HepG2 (cell line): ENCODE data around the gene SUMO4. TPM values are rescaled to one million over a fixed set of nuclear protein-coding genes. Genes with fewer than 3 reads are reported as not detected.

Experiments
- IRX3 ChIP-seq: sonication (generic); formaldehyde crosslinking; IDR thresholded peaks from 2 replicates; pipeline ENCODE4 v1.8.1; 2023; ENCODE audit warnings: mild to moderate bottlenecking, low read depth, missing genetic modification reagents, borderline replicate concordance
- NCOA5 ChIP-seq: sonication (generic); formaldehyde crosslinking; IDR thresholded peaks from 2 replicates; pipeline ENCODE4 v1.4.0; 2020; ENCODE audit warnings: missing genetic modification reagents
- SIN3B ChIP-seq: fragments of 150-350 bp; IDR thresholded peaks from 2 replicates; pipeline ENCODE4 v1.6.1; 2014; ENCODE audit warnings: low read length
- TCF12 ChIP-seq, 2 experiments: fragments of 450-650 bp in 1 of 2; sonication (generic) in 1 of 2; formaldehyde crosslinking in 1 of 2; IDR thresholded peaks; 2 replicates each; pipeline versions ENCODE4 v1.6.1 to v1.8.0; 2017 to 2022; ENCODE audit warnings: antibody characterized with exemption in 1 of 2, mild to moderate bottlenecking in 1 of 2, missing genetic modification reagents in 1 of 2, moderate library complexity in 1 of 2
- TSC22D2 ChIP-seq: sonication (generic); formaldehyde crosslinking; IDR thresholded peaks from 2 replicates; pipeline ENCODE4 v1.5.1; 2020; ENCODE audit warnings: missing genetic modification reagents, mild to moderate bottlenecking, borderline replicate concordance
- ZNF274 ChIP-seq: sonication (generic); formaldehyde crosslinking; IDR thresholded peaks from 2 replicates; pipeline ENCODE4 v1.5.1; 2020; ENCODE audit warnings: mild to moderate bottlenecking, missing genetic modification reagents
- ZNF562 ChIP-seq: sonication (generic); formaldehyde crosslinking; IDR thresholded peaks from 2 replicates; pipeline ENCODE4 v1.8.0; 2022; ENCODE audit warnings: missing genetic modification reagents, borderline replicate concordance
- polyA plus RNA-seq, 8 experiments: library from polyadenylated mRNA; depleted of rRNA in 3 of 8; stranded (reverse) in 7 of 8; unstranded in 1 of 8; fragments of >200 nt; fragmentation: Illumina TruSeq in 4 of 8; extraction: Trizol in 4 of 8; gene quantifications; 2 replicates each; pipeline versions ENCODE4 v1.2.1 to v1.2.3, GENCODE V29; 2011 to 2016; ENCODE audit warnings: low read depth in 4 of 8, missing spikeins in 1 of 8, mixed read lengths in 1 of 8; ENCODE audit not compliant: insufficient read depth in 1 of 8
- total RNA-seq, 5 experiments: library from RNA; depleted of rRNA; stranded (reverse); fragments of >200 nt; fragmentation: Illumina TruSeq; extraction: Trizol; gene quantifications; 2 replicates each; pipeline ENCODE4 v1.2.3, GENCODE V29; 2016; ENCODE audit warnings: low read depth in 1 of 5
- TF ChIP-seq, protein P1 (sequence below): sonication (generic); formaldehyde crosslinking; IDR thresholded peaks from 2 replicates; pipeline ENCODE4 v1.4.0; 2020; ENCODE audit warnings: missing genetic modification reagents
- TF ChIP-seq, protein P2 (sequence below): conservative IDR thresholded peaks from 2 replicates; pipeline ENCODE4 v1.6.1; 2018; ENCODE audit warnings: missing genetic modification reagents

Gene SUMO4
- total and polyA plus RNA-seq, 2 of the 13 experiments (the other 11 are each of a cell fraction or from before 2014, with no cell fraction given) = 0.22 to 1.2 TPM

DNA sequence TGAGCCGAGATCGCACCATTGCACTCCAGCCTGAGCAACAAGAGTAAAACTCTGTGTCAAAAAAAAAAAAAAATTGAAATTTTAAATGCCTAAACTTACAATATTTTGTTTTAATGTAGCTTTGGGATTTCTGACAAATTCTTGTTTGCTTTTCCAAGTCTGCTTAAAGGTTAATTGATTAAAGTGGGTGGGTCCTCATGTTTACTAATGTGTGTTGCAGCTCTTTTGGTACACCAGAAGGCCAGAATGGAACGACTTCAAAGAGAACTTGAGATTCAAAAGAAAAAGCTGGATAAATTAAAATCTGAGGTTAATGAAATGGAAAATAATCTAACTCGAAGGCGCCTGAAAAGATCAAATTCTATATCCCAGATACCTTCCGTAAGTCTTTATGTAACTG is 2.7 kb upstream of the SUMO4 start (continued):
- TF ChIP-seq, protein P1, sequence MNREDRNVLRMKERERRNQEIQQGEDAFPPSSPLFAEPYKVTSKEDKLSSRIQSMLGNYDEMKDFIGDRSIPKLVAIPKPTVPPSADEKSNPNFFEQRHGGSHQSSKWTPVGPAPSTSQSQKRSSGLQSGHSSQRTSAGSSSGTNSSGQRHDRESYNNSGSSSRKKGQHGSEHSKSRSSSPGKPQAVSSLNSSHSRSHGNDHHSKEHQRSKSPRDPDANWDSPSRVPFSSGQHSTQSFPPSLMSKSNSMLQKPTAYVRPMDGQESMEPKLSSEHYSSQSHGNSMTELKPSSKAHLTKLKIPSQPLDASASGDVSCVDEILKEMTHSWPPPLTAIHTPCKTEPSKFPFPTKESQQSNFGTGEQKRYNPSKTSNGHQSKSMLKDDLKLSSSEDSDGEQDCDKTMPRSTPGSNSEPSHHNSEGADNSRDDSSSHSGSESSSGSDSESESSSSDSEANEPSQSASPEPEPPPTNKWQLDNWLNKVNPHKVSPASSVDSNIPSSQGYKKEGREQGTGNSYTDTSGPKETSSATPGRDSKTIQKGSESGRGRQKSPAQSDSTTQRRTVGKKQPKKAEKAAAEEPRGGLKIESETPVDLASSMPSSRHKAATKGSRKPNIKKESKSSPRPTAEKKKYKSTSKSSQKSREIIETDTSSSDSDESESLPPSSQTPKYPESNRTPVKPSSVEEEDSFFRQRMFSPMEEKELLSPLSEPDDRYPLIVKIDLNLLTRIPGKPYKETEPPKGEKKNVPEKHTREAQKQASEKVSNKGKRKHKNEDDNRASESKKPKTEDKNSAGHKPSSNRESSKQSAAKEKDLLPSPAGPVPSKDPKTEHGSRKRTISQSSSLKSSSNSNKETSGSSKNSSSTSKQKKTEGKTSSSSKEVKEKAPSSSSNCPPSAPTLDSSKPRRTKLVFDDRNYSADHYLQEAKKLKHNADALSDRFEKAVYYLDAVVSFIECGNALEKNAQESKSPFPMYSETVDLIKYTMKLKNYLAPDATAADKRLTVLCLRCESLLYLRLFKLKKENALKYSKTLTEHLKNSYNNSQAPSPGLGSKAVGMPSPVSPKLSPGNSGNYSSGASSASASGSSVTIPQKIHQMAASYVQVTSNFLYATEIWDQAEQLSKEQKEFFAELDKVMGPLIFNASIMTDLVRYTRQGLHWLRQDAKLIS (CRISPR knock-in tag) = no peak
- TF ChIP-seq IRX3 = no peak
- TF ChIP-seq TSC22D2 (CRISPR knock-in tag) = no peak
- no peak for TF ChIP-seq TCF12 (IDR thresholded peaks at IDR 0.05)
- TF ChIP-seq TCF12 (CRISPR knock-in tag; IDR thresholded peaks at IDR 0.05) = no peak
- TF ChIP-seq, protein P2, sequence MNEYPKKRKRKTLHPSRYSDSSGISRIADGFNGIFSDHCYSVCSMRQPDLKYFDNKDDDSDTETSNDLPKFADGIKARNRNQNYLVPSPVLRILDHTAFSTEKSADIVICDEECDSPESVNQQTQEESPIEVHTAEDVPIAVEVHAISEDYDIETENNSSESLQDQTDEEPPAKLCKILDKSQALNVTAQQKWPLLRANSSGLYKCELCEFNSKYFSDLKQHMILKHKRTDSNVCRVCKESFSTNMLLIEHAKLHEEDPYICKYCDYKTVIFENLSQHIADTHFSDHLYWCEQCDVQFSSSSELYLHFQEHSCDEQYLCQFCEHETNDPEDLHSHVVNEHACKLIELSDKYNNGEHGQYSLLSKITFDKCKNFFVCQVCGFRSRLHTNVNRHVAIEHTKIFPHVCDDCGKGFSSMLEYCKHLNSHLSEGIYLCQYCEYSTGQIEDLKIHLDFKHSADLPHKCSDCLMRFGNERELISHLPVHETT (CRISPR knock-in tag) = no peak
- no peak for TF ChIP-seq ZNF274 (CRISPR knock-in tag)
- TF ChIP-seq NCOA5 = no peak
- TF ChIP-seq SIN3B = no peak
- TF ChIP-seq ZNF562 (CRISPR knock-in tag) = no peak
- TF ChIP-seq, all 625 proteins: peak for 0
